ENCODE measurements around the gene TCP11.
"Not testable (repeated sequence)": the region's sequence is repeated elsewhere in the genome, so short reads cannot be mapped to it uniquely, and the experiment has no call there.

The TCP11 gene

GRCh38 chr6:35142588-35143569 lies 1.7 kb upstream of the TCP11 start:
- H3K4me1 ChIP-seq (ENCODE audit: insufficient read depth, low read length): peaks cover 15% of the 10 kb centered on the region
- no peak overlapping the region for H3K27ac ChIP-seq (ENCODE audit: low read length)
- no peak overlapping the region for H3K9ac ChIP-seq (ENCODE audit: low read depth, low read length)
- H3K9me3 ChIP-seq (ENCODE audit: insufficient read depth, low read depth, low read length): no peaks in the 10 kb centered on the region
- peaks cover 13% of the 10 kb centered on the region for H3K27me3 ChIP-seq (ENCODE audit: insufficient read depth, low read length)
- H3K36me3 ChIP-seq (ENCODE audit: insufficient read depth, low read depth, low read length): no peaks in the 10 kb centered on the region
- no peak overlapping the region for H3K4me3 ChIP-seq (ENCODE audit: low read length)

- no peaks in the 10 kb centered on the region for H3K27me3 ChIP-seq (ENCODE audit: insufficient read depth, low read length)
- no peak overlapping the region for H3K27ac ChIP-seq (ENCODE audit: low read length)
- no peak overlapping the region for H3K9ac ChIP-seq (ENCODE audit: low read depth, low read length)
Observed at GRCh38 chr6:35140639-35141006, 516 bp downstream of the TCP11 start.

GRCh38 chr6:35139924-35140638 lies 1.1 kb downstream of the TCP11 start:
- H3K36me3 ChIP-seq (ENCODE audit: insufficient read depth, low read depth, low read length): no peaks in the 10 kb centered on the region
- H3K27me3 ChIP-seq (ENCODE audit: insufficient read depth, low read length): no peaks in the 10 kb centered on the region
- 0 out of 2 replicates have a peak, but pooled peaks cover 4% of the 10 kb centered on the region for H3K4me1 ChIP-seq (ENCODE audit: insufficient read depth, low read length)
- H3K27ac ChIP-seq (ENCODE audit: low read length): no peak overlapping the region
- no peaks in the 10 kb centered on the region for H3K9me3 ChIP-seq (ENCODE audit: insufficient read depth, low read depth, low read length)
- H3K9ac ChIP-seq (ENCODE audit: low read depth, low read length): no peak overlapping the region
- no peak overlapping the region for H3K4me3 ChIP-seq (ENCODE audit: low read length)

More at GRCh38 chr6:35140639-35141006, 516 bp downstream of the TCP11 start:
- H3K36me3 ChIP-seq (ENCODE audit: insufficient read depth, low read depth, low read length): no peaks in the 10 kb centered on the region
- H3K4me1 ChIP-seq (ENCODE audit: insufficient read depth, low read length): 0 out of 2 replicates have a peak, but pooled peaks cover 4% of the 10 kb centered on the region
- H3K4me3 ChIP-seq (ENCODE audit: low read length): no peak overlapping the region
- H3K9me3 ChIP-seq (ENCODE audit: insufficient read depth, low read depth, low read length): no peaks in the 10 kb centered on the region

- Histone ChIP-seq H3K4me1 (ENCODE audit: insufficient read depth, low read length) (0 out of 2 replicates have a peak, but pooled peaks cover 4% of the 10 kb centered on the region), H3K9ac (ENCODE audit: low read depth, low read length) (no peak overlapping the region), H3K36me3 (ENCODE audit: insufficient read depth, low read depth, low read length) (no peaks in the 10 kb centered on the region), H3K27me3 (ENCODE audit: insufficient read depth, low read length) (no peaks in the 10 kb centered on the region), H3K27ac (ENCODE audit: low read length) (no peak overlapping the region), H3K4me3 (ENCODE audit: low read length) (no peak overlapping the region), H3K9me3 (ENCODE audit: insufficient read depth, low read depth, low read length) (no peaks in the 10 kb centered on the region)
Observed at GRCh38 chr6:35139470-35139869, 1.7 kb downstream of the TCP11 start.

- H3K9ac ChIP-seq (ENCODE audit: low read depth, low read length); H3K36me3 ChIP-seq (ENCODE audit: insufficient read depth, low read depth, low read length); H3K4me1 ChIP-seq (ENCODE audit: insufficient read depth, low read length); H3K27me3 ChIP-seq (ENCODE audit: insufficient read depth, low read length); H3K9me3 ChIP-seq (ENCODE audit: insufficient read depth, low read depth, low read length); H3K27ac ChIP-seq (ENCODE audit: low read length); H3K4me3 ChIP-seq (ENCODE audit: low read length): not testable (repeated sequence)
Observed at GRCh38 chr6:35138191-35138590, 2.9 kb downstream of the TCP11 start.

- Histone ChIP-seq H3K9ac (ENCODE audit: low read depth, low read length) (no peak overlapping the region), H3K36me3 (ENCODE audit: insufficient read depth, low read depth, low read length) (no peaks in the 10 kb centered on the region), H3K27ac (ENCODE audit: low read length) (no peak overlapping the region), H3K4me1 (ENCODE audit: insufficient read depth, low read length) (no peaks in the 10 kb centered on the region), H3K27me3 (ENCODE audit: insufficient read depth, low read length) (no peaks in the 10 kb centered on the region), H3K4me3 (ENCODE audit: low read length) (no peak overlapping the region), H3K9me3 (ENCODE audit: insufficient read depth, low read depth, low read length) (no peaks in the 10 kb centered on the region)
Observed at GRCh38 chr6:35136185-35136584, 5.0 kb downstream of the TCP11 start.

GRCh38 chr6:35128496-35128895 lies 12.6 kb downstream of the TCP11 start:
- Histone ChIP-seq H3K9ac (ENCODE audit: low read depth, low read length) (no peak overlapping the region), H3K27me3 (ENCODE audit: insufficient read depth, low read length) (no peaks in the 10 kb centered on the region), H3K27ac (ENCODE audit: low read length) (no peak overlapping the region), H3K36me3 (ENCODE audit: insufficient read depth, low read depth, low read length) (no peaks in the 10 kb centered on the region), H3K9me3 (ENCODE audit: insufficient read depth, low read depth, low read length) (no peaks in the 10 kb centered on the region; the same call in 1 of the 2 replicates), H3K4me1 (ENCODE audit: insufficient read depth, low read length) (no peaks in the 10 kb centered on the region), H3K4me3 (ENCODE audit: low read length) (no peak overlapping the region)

- H3K4me3 ChIP-seq (ENCODE audit: low read length): no peak overlapping the region
- no peaks in the 10 kb centered on the region; the same call in 1 of the 2 replicates for H3K9me3 ChIP-seq (ENCODE audit: insufficient read depth, low read depth, low read length)
- H3K36me3 ChIP-seq (ENCODE audit: insufficient read depth, low read depth, low read length): no peaks in the 10 kb centered on the region
- no peaks in the 10 kb centered on the region for H3K4me1 ChIP-seq (ENCODE audit: insufficient read depth, low read length)
- H3K27ac ChIP-seq (ENCODE audit: low read length): no peak overlapping the region
- H3K27me3 ChIP-seq (ENCODE audit: insufficient read depth, low read length): no peaks in the 10 kb centered on the region
- no peak overlapping the region for H3K9ac ChIP-seq (ENCODE audit: low read depth, low read length)
Observed at GRCh38 chr6:35128042-35128441, 13.1 kb downstream of the TCP11 start.

- no peaks in the 10 kb centered on the region for H3K36me3 ChIP-seq (ENCODE audit: insufficient read depth, low read depth, low read length)
- no peak overlapping the region for H3K4me3 ChIP-seq (ENCODE audit: low read length)
- H3K4me1 ChIP-seq (ENCODE audit: insufficient read depth, low read length): no peaks in the 10 kb centered on the region
- no peak overlapping the region for H3K27ac ChIP-seq (ENCODE audit: low read length)
- H3K27me3 ChIP-seq (ENCODE audit: insufficient read depth, low read length): no peaks in the 10 kb centered on the region
- H3K9ac ChIP-seq (ENCODE audit: low read depth, low read length): no peak overlapping the region
- H3K9me3 ChIP-seq (ENCODE audit: insufficient read depth, low read depth, low read length): no peaks in the 10 kb centered on the region; the same call in 1 of the 2 replicates
Observed at GRCh38 chr6:35124356-35124755, 16.8 kb downstream of the TCP11 start.

GRCh38 chr6:35120746-35121145 lies 20.4 kb downstream of the TCP11 start:
- no peak overlapping the region for H3K4me3 ChIP-seq (ENCODE audit: low read length)
- no peaks in the 10 kb centered on the region for H3K27me3 ChIP-seq (ENCODE audit: insufficient read depth, low read length)
- H3K27ac ChIP-seq (ENCODE audit: low read length): no peak overlapping the region
- no peaks in the 10 kb centered on the region for H3K4me1 ChIP-seq (ENCODE audit: insufficient read depth, low read length)
- H3K36me3 ChIP-seq (ENCODE audit: insufficient read depth, low read depth, low read length): no peaks in the 10 kb centered on the region
- no peaks in the 10 kb centered on the region; the same call in 1 of the 2 replicates for H3K9me3 ChIP-seq (ENCODE audit: insufficient read depth, low read depth, low read length)
- no peak overlapping the region for H3K9ac ChIP-seq (ENCODE audit: low read depth, low read length)

GRCh38 chr6:35108309-35108885 lies 32.7 kb downstream of the TCP11 start:
- Histone ChIP-seq H3K36me3 (ENCODE audit: insufficient read depth, low read depth, low read length) (no peaks in the 10 kb centered on the region), H3K27me3 (ENCODE audit: insufficient read depth, low read length) (no peaks in the 10 kb centered on the region), H3K27ac (ENCODE audit: low read length) (no peak overlapping the region), H3K4me1 (ENCODE audit: insufficient read depth, low read length) (no peaks in the 10 kb centered on the region), H3K9me3 (ENCODE audit: insufficient read depth, low read depth, low read length) (no peaks in the 10 kb centered on the region), H3K9ac (ENCODE audit: low read depth, low read length) (no peak overlapping the region), H3K4me3 (ENCODE audit: low read length) (no peak overlapping the region)

All from iPS-20b (cell line).